Right atrium auricular region (tissue), 2 donors: Measurements from ENCODE around the gene RIPOR2. TPM values are rescaled to one million over a fixed set of nuclear protein-coding genes. Genes with fewer than 3 reads are reported as not detected.

Experiments used
- total RNA-seq, 2 donors: library from RNA; depleted of rRNA; stranded (reverse); fragments of >200 nt; gene quantifications; one replicate each; pipeline ENCODE4 v1.1.0, GENCODE V29; 2016

The RIPOR2 gene
- total RNA-seq, 2 donors from 2014 or later = 2.4 to 7.3 TPM

Other genes with a start within 250 kb of the RIPOR2 start
- 10 to 100 TPM; 24.0 to 47.4 TPM for gene C6orf62, start 216.8 kb downstream of the RIPOR2 start, total RNA-seq
- gene GMNN, start 161.0 kb downstream of the RIPOR2 start, total RNA-seq = 1 to 10 TPM; 4.0 to 4.2 TPM
- gene ARMH2, start 137.0 kb downstream of the RIPOR2 start, total RNA-seq = not detected